VCaP (cell line): ENCODE results near the gene DISC1.
"Not testable (repeated sequence)": the region's sequence is repeated elsewhere in the genome, so short reads cannot be mapped to it uniquely, and the experiment has no call there.

Source experiments
- H3K27ac ChIP-seq: fragments of 450-650 bp; 2 replicates; pipeline ENCODE4 v1.5.1; 2017
- TF ChIP-seq, protein P1 (sequence below): fragments of 450-650 bp; conservative IDR thresholded peaks from 2 replicates; pipeline ENCODE4 v1.5.1; 2017; ENCODE audit warnings: mild to moderate bottlenecking, moderate library complexity

DISC1 gene

DNA sequence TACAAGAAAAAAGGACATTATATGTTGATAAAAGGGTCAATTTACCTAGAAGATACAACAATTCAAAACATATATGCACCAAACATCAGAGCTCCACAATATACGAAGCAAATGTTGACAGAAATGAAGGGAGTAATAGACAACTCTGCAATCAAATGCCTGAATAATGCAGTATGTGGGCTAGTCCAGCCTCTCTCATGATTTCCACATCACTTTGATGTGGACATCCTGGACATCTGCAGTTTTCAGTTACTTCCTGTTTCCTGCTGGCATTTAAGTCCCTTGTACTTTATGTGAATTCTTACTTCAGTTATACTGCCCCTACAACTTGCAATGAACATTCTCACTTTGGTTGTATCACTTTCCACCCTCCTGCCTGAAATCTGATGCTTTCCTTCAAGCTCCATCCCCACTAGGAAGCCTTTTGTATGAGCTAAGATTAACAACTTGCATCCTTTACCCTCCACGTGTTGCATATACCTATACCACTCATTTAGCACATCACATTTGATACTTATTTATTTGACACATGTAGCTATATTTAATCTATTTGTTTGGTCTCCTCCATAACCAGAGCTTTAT lies 36.7 kb downstream of the DISC1 start:
- TF ChIP-seq, protein P1, sequence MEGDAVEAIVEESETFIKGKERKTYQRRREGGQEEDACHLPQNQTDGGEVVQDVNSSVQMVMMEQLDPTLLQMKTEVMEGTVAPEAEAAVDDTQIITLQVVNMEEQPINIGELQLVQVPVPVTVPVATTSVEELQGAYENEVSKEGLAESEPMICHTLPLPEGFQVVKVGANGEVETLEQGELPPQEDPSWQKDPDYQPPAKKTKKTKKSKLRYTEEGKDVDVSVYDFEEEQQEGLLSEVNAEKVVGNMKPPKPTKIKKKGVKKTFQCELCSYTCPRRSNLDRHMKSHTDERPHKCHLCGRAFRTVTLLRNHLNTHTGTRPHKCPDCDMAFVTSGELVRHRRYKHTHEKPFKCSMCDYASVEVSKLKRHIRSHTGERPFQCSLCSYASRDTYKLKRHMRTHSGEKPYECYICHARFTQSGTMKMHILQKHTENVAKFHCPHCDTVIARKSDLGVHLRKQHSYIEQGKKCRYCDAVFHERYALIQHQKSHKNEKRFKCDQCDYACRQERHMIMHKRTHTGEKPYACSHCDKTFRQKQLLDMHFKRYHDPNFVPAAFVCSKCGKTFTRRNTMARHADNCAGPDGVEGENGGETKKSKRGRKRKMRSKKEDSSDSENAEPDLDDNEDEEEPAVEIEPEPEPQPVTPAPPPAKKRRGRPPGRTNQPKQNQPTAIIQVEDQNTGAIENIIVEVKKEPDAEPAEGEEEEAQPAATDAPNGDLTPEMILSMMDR, result no peak
- no peak overlapping the region for H3K27ac ChIP-seq

DNA sequence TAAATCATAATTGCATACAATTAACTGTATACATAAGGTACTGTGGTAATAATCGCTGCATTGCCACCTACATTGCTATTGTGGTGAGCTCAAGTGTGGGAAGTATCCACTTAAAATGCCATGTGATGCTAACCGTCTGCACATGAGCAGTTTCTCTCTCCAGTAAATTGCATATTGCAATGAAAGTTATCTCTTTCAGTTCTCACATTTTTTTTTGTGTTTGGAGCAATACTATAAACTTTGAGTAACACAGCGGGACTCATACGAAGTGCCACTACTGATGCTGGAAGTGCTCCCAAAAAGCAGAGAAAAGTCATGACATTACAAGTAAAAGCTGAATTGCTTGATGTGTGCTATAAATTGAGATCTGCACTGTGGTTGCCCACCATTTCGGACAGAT lies 38.5 kb downstream of the DISC1 start:
- H3K27ac ChIP-seq, result no peak overlapping the region
- TF ChIP-seq, protein P1, result no peak

DNA sequence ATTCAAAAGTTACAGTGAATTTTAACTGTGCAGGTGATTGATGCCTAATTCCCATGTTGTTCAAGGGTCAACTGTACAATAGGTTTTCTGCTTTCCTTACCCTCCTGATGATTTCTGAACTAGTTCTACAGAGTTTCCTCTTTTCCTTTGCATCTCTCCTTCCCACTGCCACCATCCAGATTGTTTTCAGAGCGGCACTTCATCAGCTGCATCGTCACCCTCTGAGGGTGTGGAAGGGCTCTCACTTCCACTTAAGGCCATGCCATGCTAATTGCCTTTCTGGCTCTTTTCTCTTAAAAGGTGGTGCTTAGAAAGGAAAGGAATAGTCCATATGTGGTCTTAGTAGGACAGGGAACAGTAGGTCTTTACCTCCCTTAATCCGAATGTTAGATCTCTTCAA lies 39.1 kb downstream of the DISC1 start:
- TF ChIP-seq, protein P1, result no peak
- no peak overlapping the region for H3K27ac ChIP-seq

DNA sequence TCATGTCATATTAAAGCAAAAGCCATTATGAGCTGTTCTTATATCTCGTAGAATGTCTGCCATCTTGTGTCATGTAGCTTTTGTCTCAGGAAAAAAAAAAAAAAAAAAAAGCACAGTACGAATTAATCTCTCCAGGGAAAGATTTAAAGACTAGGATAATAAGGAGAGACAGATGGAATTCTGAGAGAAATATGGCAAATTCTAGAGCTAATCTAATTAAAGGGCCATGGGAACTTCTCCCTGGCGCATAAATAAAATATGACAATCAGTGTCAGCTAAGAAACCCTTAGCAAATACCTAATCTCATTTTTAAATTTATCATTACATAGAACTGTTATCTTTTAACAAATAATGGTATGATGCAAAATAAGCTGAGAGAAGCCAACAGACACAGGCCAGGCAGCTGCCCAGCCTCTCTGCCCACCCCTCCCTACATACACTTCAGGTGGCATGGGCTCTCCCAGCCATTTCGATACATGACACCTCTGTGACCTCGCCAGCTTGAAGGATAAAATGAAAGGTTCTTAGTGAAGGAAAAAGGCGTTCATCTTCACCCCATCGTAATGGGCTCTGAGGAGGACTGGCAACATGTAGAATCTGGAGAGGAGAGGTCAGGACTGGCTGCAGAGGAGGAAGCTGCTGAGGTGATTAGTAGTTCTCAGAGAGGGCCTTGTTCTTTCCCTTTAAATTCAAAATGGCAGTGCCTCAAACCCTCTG lies 39.8 kb downstream of the DISC1 start:
- TF ChIP-seq, protein P1, result no peak
- no peak overlapping the region for H3K27ac ChIP-seq

DNA sequence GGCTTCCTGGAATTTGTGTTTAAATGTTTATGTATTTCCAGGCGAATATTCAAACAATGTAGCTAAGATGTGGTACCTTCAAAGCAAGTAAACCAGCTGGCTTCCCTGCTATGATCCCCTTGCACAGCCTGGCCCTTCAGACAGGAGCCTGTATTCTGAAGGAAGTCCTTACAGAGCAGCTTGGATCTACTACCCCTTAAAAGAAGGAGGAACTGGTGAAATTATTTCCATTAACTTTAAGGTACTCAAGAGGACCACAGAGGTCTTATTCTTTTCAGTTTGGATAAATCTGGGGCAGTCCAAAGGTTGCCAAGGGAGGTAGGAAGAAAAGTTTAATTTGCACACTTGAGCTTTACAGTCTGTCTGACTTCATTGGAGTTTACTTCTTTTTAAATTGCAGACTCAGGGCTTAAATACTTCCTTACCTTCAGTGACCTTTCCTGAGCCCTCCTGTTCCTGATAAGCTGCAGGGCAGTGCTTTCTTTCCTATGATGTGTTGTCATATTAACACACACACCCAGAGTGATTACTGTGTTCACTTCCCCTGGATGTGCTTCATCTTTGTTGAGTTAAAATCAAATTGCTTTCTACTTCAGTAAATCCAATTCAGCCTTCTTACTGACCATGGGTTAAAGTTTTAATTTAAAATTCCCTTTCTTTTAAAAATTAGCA lies 40.5 kb downstream of the DISC1 start:
- TF ChIP-seq, protein P1, result no peak
- H3K27ac ChIP-seq, result no peak overlapping the region

DNA sequence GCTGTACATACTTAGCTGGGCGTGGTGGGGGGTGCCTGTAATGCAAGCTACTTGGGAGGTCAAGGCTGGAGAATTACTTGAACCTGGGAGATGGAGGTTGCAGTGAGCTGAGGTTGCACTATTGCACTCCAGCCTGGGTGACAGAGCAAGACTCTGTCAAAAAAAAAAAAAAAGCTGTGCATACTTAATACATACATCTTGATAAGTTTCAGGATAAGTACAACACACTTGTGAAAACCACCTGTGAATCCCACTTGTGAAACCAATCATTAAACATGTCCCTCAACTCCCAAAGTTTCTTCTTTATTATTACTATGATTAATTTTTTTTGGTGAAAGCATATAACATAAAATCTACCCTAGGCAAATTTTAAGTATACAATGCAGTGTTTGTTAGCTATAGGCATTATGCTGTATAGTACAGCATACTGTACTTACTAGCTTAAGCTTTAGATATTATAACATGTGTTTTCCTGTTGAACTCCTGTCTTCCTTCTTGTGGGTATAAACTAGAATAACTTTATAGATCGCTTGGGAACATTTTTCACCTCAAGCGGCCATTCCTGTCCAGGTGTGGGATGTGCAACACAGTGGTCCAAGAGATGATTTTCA lies 41.4 kb downstream of the DISC1 start:
- no peak overlapping the region for H3K27ac ChIP-seq
- TF ChIP-seq, protein P1, result no peak

DNA sequence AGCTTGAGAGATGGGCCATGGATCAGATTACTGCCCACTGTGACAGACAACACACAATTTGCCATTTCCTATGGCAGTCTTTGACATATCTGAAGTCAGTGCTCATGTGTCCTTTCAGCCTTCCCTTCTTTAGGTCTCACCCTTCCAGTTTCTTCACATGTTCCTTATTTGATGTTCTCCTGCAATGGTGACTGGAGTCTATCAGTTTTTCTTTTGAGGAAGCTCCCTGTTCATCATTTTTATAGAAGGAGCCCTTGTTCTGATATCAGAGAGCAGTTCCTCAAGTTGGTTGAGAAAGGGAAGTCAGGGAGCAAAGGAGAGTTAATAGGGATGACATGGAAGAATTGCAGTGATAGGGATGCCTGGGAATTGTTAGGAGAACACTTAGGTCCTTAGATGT lies 42.2 kb downstream of the DISC1 start:
- no peak overlapping the region for H3K27ac ChIP-seq
- TF ChIP-seq, protein P1, result no peak

DNA sequence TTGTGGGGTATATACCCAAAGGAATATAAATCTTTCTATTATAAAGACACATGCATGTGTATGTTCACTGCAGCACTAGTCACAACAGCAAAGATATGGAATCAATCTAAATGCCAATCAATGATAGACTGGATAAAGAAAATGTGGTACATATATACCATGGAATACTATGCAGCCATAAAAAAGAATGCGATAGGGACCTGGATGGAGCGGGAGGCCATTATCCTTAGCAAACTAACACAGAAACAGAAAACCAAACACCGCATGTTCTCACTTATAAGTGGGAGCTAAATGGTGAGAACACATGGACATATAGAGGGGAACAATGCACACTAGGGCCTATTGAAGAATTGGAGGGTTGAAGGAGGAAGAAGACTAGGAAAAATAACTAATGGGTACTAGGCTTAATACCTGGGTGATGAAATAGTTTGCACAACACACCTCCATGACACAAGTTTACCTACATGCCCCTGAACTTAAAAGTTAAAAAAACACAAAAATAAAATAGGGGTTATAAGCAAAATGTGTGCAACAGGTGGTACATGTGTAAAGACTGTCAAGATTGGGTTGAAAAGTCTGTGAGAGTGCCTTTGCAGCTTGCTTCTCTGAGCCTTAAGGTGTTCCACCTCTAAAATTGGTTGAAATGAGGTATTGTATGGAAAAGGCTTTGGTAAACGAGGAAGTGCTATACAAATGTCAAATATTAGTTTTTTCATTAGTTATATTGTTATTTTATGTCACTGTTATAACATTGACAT lies 43.5 kb downstream of the DISC1 start:
- not testable (repeated sequence) for H3K27ac ChIP-seq
